Suppressor macrophage treated with lipopolysaccharide for 4 hours (primary cell): ENCODE data around the gene SMIM15.
"Not testable (repeated sequence)": the region's sequence is repeated elsewhere in the genome, so short reads cannot be mapped to it uniquely, and the experiment has no call there.

Experiments used
- DNase-seq: peaks from one replicate; pipeline ENCODE4 v3.0.0-alpha.2; 2020

The SMIM15 gene

DNA sequence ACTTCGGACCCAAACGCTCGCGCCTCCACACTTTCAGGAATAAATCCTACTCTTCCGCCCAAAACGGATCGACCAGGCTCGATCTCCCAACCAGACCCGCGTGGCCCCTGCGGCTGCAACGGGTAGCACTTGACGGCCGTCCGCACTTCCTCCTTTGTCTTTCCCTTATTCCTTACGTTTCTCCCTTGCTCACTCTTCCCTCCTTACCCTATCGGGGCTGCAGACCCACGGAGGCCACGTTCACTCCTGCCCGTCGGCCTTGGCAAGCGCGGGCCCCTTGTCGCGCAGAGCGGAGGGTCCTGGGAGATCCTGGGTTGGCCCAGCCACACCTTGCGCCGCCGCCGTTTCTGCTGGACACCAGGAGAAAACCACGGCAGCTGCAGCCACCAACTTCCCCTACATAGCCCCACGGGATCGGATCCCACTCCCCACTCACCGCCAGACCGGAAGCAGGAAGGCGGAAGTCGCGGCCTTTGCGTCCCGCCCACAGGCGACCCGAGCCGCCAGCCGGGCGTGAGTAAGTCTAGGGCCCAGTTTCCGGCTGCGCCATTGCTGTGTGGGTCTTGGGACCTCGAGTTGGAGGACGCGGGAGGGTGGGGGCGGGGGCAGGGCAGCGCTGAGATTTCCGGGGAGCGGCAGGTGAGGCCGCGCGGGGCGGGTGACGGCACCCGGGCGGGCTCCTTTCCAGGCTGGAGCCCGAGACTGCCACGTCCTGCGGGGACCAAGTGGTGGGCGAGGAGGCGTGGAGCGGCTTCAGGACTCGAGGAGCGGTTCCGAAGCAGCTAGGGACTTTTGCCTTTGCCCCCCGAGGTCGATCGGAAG lies at the start of gene SMIM15:
Gene SMIM15 (minus strand): TSS at position 459 of the 822 bp plus-strand sequence. CDS start 2,297 bp downstream, outside the sequence.
- peak; percentile 94 for DNase-seq

DNA sequence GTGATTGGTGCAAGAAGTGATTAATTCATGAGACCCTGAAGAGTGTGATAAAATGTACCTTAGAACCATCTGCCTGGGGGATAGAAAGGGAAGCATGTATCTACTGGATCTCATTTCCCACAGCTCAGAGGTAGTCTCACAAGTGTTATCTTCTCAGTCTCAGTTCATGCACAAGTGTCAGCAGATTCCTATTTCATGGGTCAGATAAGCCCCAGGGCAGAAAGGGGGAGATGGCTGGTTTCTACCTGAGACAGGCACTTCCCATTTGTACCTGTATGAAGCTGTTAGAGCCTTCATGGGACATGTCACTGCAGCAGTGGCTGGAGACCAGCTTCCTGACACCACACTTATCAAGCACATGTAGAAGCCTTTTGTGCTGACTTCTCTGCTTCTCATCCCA lies 45.6 kb upstream of the SMIM15 start:
- no peak for DNase-seq

GRCh38 chr5:61205013-61205412 lies 42.7 kb upstream of the SMIM15 start:
- DNase-seq = no peak

- peak; percentile 8 for DNase-seq
Measured at GRCh38 chr5:61202213-61202612, 39.9 kb upstream of the SMIM15 start.

- DNase-seq = no peak
Measured at GRCh38 chr5:61200582-61201155, 38.4 kb upstream of the SMIM15 start.

DNA sequence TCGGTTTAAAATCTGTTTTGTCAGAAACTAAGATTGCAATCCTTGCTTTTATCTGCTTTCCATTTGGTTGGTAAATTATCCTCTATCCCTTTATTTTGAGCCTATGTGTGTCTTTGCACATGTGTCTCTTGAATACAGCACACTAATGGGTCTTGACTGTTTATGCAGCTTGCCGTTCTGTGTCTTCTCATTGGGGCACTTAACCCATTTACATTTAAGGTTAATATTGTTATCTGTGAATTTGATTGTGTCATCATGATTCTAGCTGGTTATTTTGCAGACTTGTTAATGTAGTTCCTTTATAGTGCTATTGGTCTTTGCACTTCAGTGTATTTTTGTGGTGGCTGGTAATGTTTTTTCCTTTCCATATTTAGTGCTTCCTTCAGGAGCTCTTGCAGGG lies 36.3 kb upstream of the SMIM15 start:
- no peak for DNase-seq

DNA sequence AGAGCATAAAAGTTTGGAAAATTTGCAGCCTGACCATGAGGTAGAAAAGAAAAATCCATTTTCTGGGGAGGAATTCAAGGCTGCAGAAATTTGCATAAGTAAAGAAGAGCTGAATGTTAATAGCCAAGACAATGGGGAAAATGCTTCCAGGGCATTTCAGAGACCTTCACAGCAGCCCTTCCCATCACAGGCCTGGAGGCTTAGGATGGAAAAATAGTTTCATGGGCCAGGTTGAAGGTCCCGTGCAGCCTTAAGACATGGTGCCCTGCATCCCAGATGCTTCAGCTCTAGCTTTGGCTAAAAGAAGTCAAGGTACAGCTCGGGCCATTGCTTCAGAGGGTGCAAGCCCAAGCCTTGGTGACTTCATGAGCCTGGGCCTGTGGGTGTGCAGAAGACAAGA lies 25.6 kb upstream of the SMIM15 start:
- DNase-seq = not testable (repeated sequence)

DNA sequence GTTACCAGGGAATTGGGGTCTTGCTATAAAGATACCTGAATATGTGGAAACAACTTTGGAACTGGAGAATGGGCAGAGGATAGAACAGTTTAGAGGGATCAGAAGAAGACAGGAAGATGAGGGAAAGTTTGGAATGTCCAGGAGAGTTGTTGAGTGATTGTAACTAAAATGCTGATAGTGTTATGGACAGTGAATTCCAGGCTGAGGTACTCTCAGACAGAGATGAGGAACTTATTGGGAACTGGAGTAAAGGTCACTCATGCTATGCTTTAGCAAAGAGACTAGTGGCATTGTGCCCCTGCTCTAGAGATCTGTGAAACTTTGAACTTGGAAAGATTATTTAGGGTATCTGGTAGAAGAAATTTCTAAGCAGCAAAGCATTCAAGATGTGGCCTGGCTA lies 25.1 kb upstream of the SMIM15 start:
- DNase-seq = not testable (repeated sequence)

GRCh38 chr5:61186634-61187033 lies 24.4 kb upstream of the SMIM15 start:
- DNase-seq = no peak

- DNase-seq = no peak
Measured at GRCh38 chr5:61184708-61185107, 22.4 kb upstream of the SMIM15 start.

DNA sequence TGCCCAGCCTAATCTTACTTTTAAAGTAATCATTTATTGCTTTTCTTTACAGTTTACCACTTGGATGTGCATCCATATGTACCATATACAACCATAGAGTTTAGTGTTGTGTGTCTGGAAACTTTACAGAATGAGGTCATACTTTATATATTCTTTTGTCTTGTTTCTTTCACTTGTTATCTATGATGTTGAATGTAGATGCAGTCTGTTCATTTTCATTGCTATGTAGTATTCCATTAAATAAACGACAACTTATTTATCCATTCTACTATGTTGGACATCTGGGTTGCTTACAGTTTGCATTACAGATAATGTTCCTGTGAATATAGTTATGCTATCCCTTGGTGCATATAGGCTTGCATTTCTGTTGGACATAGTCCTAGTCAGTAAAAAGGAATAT lies 21.3 kb upstream of the SMIM15 start:
- DNase-seq = no peak

- peak; percentile 21 for DNase-seq
Measured at GRCh38 chr5:61182449-61182848, 20.2 kb upstream of the SMIM15 start.

GRCh38 chr5:61180886-61181285 lies 18.6 kb upstream of the SMIM15 start:
- DNase-seq = peak; percentile 39

GRCh38 chr5:61178702-61179101 lies 16.4 kb upstream of the SMIM15 start:
- no peak for DNase-seq

GRCh38 chr5:61177716-61178115 lies 15.4 kb upstream of the SMIM15 start:
- DNase-seq = peak; percentile 65

GRCh38 chr5:61177070-61177469 lies 14.8 kb upstream of the SMIM15 start:
- DNase-seq = no peak

DNA sequence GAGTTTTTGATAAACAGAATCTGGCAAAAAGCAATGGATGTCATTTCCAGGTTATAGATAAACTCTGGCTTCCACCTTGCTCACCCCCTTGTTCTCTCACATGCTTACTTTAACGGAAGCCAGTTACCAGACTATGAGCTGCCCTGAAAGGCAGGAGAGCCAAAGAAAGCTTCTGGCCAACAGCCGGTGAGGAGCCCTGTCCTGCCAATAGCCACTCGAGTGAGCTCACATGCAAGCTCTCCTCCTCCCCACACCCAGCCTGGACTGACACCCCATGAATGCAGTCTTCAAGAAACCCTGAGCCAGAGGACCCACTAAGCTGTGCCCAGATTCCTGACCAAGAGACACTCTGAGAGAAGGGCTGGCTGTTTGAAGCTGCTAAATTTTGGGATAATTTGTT lies 14.4 kb upstream of the SMIM15 start:
- no peak for DNase-seq

- no peak for DNase-seq
Measured at GRCh38 chr5:61171479-61171878, 9.2 kb upstream of the SMIM15 start.

GRCh38 chr5:61168951-61169350 lies 6.7 kb upstream of the SMIM15 start:
- no peak for DNase-seq

DNA sequence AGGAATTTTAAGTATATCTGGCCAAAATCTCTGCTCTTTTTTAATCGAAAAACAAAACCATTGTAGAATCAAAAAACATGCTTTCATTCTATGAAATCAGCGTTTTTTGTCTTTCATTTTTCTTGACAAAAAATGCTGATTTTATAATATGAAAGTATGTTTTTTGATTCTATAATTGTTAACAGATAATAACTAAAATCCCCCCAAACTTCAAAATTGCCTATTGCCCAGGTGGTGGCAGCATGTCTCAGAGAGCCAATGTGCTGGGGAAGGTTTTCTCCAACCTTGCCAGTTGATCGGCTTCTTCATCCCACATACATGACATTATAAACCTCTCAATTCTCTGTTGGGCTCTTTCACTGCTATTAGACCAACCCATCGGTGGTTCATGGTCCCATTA lies 5.1 kb upstream of the SMIM15 start:
- DNase-seq = peak; percentile 49

DNA sequence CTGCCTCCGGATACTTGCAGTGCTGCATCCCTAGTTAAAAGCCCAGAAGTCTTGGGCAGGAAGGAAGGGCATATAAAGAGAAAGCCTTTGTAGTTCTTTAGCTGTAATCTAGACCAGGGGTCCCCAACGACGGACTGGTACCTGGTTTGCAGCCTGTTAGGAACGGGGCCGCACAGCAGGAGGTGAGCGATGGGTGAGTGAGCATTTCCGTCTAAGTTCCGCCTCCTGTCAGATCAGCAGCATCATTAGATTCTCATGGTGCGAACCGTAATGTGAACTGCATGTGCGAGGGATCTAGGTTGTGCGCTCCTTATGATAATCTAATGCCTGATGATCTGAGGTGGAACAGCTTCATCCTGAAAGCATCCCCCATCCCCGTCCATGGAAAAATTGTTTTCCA lies 1.6 kb upstream of the SMIM15 start:
- DNase-seq = no peak

- peak; percentile 46 for DNase-seq
Measured at GRCh38 chr5:61162832-61163567, 732 bp upstream of the SMIM15 start.

DNA sequence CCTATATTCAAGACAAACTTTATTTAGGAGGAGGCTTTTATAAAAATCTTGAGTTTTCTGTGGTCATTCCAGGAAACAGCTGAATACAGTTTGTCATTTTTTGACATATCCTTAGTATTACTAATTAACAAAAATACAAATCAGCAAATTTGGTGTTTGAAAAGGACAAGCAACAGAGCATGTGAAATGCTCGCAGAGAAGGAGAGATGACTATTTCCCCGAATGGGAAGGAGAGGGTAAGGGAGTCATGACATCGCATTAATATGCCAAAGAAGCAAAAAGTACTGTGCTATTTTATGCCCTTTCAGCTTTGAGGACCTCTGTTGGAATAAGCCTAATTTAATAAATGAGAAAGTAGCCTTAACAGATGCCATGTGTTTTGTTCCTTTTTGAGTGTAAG lies 1.8 kb downstream of the SMIM15 start:
- no peak for DNase-seq

DNA sequence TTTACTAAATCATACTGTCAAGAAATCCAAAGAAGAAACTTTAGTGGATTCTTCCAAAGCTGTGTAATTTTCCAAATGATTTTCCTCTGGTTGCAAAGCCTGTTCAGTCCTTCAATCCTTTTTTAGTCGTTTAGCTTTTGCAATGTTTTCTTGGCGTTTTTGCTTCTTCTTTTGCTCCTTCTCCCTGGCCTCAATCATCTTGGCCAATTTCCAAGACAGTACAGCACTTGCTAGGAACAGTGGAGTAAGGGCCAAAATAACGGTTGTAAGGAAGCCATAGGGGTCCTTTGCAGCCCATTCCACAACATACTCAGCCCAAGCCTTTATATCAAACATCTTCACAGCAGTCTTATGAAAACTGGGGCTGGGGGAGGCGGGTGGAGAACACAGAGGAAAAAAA lies 2.4 kb downstream of the SMIM15 start:
- DNase-seq = peak; percentile 52
